Measurements from ENCODE around the gene CHRNA1.

- no peak for TF ChIP-seq GATA2 (IDR thresholded peaks at IDR 0.05; ENCODE audit: low read depth, low read length)
- TF ChIP-seq GATA3 (IDR thresholded peaks at IDR 0.05; ENCODE audit: low read depth, low read length) = no peak
These were observed 8.9 kb upstream of the CHRNA1 start for GRCh38 chr2:174773215-174773614.

Measured in SH-SY5Y (cell line).